Measurements from ENCODE around the gene ZMYM4.

Gene ZMYM4

DNA sequence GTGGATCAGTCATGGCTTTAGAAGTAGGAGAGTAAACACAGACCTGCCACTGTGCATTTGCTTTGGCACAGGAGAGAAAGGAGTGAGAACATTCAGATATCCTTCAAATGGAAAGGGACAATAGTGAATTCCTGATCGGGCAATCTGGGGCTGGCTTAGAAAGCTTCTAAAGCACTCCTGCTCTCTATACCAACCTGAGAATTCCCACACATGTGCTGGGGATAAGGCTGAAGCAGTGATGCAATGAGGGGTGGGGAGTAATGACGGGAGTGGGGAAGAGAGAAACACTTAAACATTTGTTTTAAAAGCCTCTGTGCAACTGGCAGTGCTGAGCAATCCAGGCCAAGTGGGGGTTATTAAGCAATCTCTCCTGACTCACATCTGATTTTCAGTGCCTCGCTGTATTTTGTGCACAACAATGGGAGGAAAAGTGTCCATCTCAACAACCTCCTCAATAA, 179.9 kb downstream of the ZMYM4 start:
- DNase-seq (ENCODE audit: low read depth): peak; percentile 86

DNA sequence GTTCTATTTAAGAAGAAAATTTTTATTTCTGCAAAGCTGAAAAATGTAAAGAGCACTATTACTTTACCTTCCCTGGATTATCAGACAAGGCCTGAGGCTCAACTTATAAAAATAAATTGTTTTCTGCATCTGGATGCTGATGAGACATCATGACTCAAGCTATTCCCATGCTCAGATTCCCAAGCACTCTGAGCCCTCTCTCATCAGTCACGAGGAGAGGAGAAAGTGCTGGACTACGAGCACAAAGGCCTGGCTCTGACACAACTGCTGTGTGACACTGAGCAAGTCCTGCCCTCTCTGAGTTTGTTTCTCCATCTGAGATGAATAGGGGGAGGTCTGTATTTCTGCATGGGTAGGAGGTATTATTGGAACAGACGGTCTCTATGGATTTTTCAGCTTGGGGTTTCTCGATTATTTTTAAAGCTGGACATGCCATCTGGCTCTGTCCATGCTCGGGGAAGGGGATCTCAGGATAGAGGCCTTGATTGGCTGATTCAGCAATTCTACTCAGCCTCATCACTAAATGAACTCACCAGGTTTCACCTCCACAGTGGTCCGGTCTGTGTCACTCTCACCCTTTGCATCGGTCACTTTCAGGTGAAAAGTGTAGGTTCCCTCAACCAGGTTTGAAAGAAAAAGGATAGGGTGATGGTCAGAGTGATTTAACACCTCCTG, 181.0 kb downstream of the ZMYM4 start:
- DNase-seq (ENCODE audit: low read depth): peak; percentile 81
- TF ChIP-seq, protein P1, sequence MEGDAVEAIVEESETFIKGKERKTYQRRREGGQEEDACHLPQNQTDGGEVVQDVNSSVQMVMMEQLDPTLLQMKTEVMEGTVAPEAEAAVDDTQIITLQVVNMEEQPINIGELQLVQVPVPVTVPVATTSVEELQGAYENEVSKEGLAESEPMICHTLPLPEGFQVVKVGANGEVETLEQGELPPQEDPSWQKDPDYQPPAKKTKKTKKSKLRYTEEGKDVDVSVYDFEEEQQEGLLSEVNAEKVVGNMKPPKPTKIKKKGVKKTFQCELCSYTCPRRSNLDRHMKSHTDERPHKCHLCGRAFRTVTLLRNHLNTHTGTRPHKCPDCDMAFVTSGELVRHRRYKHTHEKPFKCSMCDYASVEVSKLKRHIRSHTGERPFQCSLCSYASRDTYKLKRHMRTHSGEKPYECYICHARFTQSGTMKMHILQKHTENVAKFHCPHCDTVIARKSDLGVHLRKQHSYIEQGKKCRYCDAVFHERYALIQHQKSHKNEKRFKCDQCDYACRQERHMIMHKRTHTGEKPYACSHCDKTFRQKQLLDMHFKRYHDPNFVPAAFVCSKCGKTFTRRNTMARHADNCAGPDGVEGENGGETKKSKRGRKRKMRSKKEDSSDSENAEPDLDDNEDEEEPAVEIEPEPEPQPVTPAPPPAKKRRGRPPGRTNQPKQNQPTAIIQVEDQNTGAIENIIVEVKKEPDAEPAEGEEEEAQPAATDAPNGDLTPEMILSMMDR (conservative IDR thresholded peaks at IDR 0.05; ENCODE audit: low read depth, low read length): no peak
- H3K4me3 ChIP-seq (ENCODE audit: low read length): no peak overlapping the region

More for the DNA sequence above, 179.9 kb downstream of the ZMYM4 start:
- H3K4me3 ChIP-seq (ENCODE audit: low read length): no peak overlapping the region
- TF ChIP-seq, protein P1 (conservative IDR thresholded peaks at IDR 0.05; ENCODE audit: low read depth, low read length): no peak

DNA sequence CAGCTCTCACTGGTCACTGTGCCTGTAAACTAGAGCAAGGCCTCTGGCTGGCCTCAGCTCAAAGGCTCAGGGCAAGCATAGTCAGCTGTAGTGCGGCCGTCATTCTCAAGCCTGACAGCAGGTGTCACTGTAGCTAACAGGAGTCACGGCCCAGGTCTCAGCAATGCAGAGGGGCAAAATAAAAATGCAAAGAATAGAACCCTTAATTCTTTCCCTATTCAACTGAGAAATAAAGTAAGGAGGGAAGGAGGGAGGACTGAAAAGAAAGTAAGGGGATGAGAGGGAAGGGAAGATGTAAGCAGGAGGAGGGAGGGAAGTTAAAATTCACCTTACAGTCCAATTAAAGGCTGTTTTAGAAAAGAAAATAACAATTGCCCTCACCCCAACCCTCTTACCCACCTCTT, 182.6 kb downstream of the ZMYM4 start:
- TF ChIP-seq, protein P1 (conservative IDR thresholded peaks at IDR 0.05; ENCODE audit: low read depth, low read length): peak; percentile 96
- no peak overlapping the region for H3K4me3 ChIP-seq (ENCODE audit: low read length)

DNA sequence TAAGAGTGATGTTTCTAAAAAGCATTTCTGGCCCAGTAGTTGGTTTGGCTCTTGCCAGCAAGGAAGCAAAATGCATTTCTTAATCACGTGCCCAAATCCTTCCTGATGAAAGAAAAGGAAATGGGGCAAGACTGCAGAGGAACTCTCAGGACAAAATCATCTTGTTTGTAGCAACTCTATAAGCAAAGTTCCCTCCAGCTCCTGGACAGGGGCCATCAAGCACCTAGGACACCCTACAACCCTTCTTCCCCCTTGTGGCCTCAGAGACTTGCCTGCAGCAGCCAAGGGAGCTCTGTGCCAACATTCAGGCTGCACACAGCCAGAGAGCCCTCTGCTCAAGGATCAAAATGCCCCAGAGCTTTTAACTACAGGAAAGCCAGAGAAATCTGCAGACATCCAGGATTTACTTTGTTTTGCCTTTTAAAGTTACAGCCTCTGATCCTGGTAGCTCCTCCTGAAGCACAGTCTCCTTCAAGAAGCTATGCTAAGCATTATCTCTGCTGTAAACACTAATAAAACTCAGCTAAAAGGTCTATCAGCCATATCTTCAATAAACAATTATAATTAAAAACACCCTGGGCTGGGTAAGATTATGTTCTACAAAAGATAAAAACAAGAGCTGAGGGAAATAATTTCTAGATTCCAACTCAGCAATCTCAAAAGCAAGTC, 183.7 kb downstream of the ZMYM4 start:
- TF ChIP-seq, protein P1 (conservative IDR thresholded peaks at IDR 0.05; ENCODE audit: low read depth, low read length): peak; percentile 33
- peak; percentile 25 for DNase-seq (ENCODE audit: low read depth)
- no peak overlapping the region for H3K4me3 ChIP-seq (ENCODE audit: low read length)

More for the DNA sequence above, 182.6 kb downstream of the ZMYM4 start:
- DNase-seq (ENCODE audit: low read depth): peak; percentile 18

DNA sequence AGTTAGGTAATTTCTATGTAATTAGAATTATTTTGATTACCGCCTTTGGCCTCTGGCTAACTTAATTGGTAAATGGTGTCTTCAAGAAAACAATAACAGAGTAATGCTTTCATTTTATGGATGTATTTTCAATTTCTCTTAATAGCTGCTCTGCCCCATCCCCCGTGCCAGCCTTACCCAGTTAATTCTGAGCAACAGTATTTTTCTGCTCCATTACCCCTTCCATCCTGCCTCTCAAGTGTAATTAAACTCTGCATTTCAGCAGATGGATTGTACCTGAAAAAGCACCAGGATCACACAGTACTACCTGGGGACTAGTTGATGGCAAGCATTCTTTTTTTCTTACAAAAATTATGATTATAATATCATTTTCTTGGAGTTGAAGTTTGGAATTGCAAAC, 184.5 kb downstream of the ZMYM4 start:
- TF ChIP-seq, protein P1 (conservative IDR thresholded peaks at IDR 0.05; ENCODE audit: low read depth, low read length): no peak
- H3K4me3 ChIP-seq (ENCODE audit: low read length): no peak overlapping the region
- no peak for DNase-seq (ENCODE audit: low read depth)

DNA sequence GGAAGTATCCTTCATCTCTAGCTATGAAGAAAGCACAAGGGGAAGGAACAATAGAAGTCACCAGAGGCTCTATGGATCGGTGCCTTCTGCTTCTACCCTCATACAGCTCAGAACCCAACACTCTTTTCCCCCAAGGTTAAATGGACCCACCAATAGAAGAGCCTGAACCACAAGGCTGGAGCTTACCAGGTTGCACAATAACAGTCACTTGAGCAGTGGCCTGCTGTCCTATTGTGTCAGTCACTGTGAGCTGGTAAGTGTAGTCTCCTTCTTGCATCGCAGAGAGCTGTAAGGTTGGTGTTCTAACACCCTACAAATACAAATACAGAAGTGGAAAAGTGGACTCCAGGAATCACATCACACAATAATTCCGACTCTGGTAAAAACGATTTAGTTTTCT, 185.7 kb downstream of the ZMYM4 start:
- TF ChIP-seq, protein P1 (conservative IDR thresholded peaks at IDR 0.05; ENCODE audit: low read depth, low read length): no peak
- no peak for DNase-seq (ENCODE audit: low read depth)
- no peak overlapping the region for H3K4me3 ChIP-seq (ENCODE audit: low read length)

DNA sequence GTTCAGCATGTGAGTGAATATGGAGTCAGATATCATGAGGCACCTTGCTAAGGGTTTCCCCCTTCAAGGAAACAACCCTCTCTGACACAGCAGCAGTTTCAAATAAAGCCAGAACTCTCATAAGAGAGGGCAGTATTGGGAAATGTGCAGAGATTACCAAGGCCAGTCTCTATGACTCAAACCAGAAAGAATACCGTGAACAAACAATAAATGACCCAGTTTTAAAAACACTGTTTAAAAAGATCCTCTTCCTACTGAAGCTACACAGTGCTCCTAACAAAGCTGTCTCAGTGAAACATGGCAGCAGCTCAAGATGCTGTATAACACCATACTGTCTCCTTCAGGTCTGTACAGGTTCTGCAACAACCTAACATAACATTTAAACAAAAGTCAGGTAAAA, 186.1 kb downstream of the ZMYM4 start:
- DNase-seq (ENCODE audit: low read depth): no peak
- H3K4me3 ChIP-seq (ENCODE audit: low read length): no peak overlapping the region
- TF ChIP-seq, protein P1 (conservative IDR thresholded peaks at IDR 0.05; ENCODE audit: low read depth, low read length): no peak

Measured in retinal pigment epithelial cell (primary cell).